HG02840 (cell line): ENCODE measurements around the gene PDE7B.

Experiments used
- ATAC-seq: cut with Tn5 transposase; IDR thresholded peaks from one replicate; pipeline ENCODE4 v1.9.1; 2021; ENCODE audit warnings: mild to moderate bottlenecking, moderate library complexity, moderate number of reproducible peaks; ENCODE audit not compliant: unreplicated experiment, low FRiP score

PDE7B gene

GRCh38 chr6:135883536-135883935 is 32.0 kb downstream of the PDE7B start:
- ATAC-seq, result no peak

GRCh38 chr6:135884136-135884535 is 32.6 kb downstream of the PDE7B start:
- ATAC-seq, result no peak

GRCh38 chr6:135887069-135887468 is 35.6 kb downstream of the PDE7B start:
- no peak for ATAC-seq

- no peak for ATAC-seq
These were observed 37.3 kb downstream of the PDE7B start for GRCh38 chr6:135888818-135889217.

GRCh38 chr6:135890876-135891275 is 39.4 kb downstream of the PDE7B start:
- no peak for ATAC-seq

GRCh38 chr6:135891710-135892109 is 40.2 kb downstream of the PDE7B start:
- ATAC-seq, result no peak

GRCh38 chr6:135895231-135895911 is 43.9 kb downstream of the PDE7B start:
- no peak for ATAC-seq

- ATAC-seq, result no peak
These were observed 45.6 kb downstream of the PDE7B start for GRCh38 chr6:135897087-135897486.

GRCh38 chr6:135901774-135902524 is 50.4 kb downstream of the PDE7B start:
- ATAC-seq, result no peak

- no peak for ATAC-seq
These were observed 51.3 kb downstream of the PDE7B start for GRCh38 chr6:135902756-135903331.

- ATAC-seq, result no peak
These were observed 53.2 kb downstream of the PDE7B start for GRCh38 chr6:135904666-135905065.

GRCh38 chr6:135905604-135906300 is 54.3 kb downstream of the PDE7B start:
- no peak for ATAC-seq

- ATAC-seq, result no peak
These were observed 55.0 kb downstream of the PDE7B start for GRCh38 chr6:135906542-135906941.

GRCh38 chr6:135906972-135907465 is 55.5 kb downstream of the PDE7B start:
- no peak for ATAC-seq

- ATAC-seq, result peak; percentile 69
These were observed 58.4 kb downstream of the PDE7B start for GRCh38 chr6:135909737-135910387.

- ATAC-seq, result no peak
These were observed 59.5 kb downstream of the PDE7B start for GRCh38 chr6:135910790-135911618.

- ATAC-seq, result no peak
These were observed 62.3 kb downstream of the PDE7B start for GRCh38 chr6:135913785-135914184.

- ATAC-seq, result no peak
These were observed 67.5 kb downstream of the PDE7B start for GRCh38 chr6:135919026-135919425.

GRCh38 chr6:135920689-135921088 is 69.2 kb downstream of the PDE7B start:
- ATAC-seq, result no peak

GRCh38 chr6:135921188-135921587 is 69.7 kb downstream of the PDE7B start:
- no peak for ATAC-seq
